ENCODE results near the gene SLMAP.

DNA sequence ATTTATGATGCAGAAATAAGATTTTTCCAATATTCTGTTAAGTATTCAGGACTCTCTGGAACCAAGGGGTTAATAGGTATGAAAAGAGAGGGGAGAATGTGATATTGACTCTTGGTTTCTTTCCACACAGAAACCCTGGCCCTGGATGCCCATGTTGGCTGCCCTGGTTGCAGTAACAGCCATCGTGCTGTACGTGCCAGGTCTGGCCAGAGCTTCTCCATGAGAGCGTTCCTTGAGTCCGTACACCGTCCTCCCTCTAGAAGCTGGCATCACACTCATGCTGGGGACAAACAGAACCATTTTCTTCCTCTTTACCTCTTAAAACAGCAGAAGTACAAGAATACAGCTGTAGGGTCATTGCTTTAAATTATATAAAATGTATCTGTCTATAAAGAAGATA lies 171.1 kb downstream of the SLMAP start:
- no peak for TF ChIP-seq POLR2A (IDR thresholded peaks at IDR 0.05)
- TF ChIP-seq, protein P1, sequence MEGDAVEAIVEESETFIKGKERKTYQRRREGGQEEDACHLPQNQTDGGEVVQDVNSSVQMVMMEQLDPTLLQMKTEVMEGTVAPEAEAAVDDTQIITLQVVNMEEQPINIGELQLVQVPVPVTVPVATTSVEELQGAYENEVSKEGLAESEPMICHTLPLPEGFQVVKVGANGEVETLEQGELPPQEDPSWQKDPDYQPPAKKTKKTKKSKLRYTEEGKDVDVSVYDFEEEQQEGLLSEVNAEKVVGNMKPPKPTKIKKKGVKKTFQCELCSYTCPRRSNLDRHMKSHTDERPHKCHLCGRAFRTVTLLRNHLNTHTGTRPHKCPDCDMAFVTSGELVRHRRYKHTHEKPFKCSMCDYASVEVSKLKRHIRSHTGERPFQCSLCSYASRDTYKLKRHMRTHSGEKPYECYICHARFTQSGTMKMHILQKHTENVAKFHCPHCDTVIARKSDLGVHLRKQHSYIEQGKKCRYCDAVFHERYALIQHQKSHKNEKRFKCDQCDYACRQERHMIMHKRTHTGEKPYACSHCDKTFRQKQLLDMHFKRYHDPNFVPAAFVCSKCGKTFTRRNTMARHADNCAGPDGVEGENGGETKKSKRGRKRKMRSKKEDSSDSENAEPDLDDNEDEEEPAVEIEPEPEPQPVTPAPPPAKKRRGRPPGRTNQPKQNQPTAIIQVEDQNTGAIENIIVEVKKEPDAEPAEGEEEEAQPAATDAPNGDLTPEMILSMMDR (IDR thresholded peaks at IDR 0.05): no peak

Data from suprapubic skin (tissue), 3 donors.